ENCODE data around the gene CASK. TPM values are rescaled to one million over a fixed set of nuclear protein-coding genes. Genes with fewer than 3 reads are reported as not detected.
A peak's percentile ranks its signal among the peaks of the same experiment; 100 is the strongest.

The CASK gene
- total RNA-seq, 4 donors from 2014 or later, result 33.1 to 41.6 (median 36.4) TPM

DNA sequence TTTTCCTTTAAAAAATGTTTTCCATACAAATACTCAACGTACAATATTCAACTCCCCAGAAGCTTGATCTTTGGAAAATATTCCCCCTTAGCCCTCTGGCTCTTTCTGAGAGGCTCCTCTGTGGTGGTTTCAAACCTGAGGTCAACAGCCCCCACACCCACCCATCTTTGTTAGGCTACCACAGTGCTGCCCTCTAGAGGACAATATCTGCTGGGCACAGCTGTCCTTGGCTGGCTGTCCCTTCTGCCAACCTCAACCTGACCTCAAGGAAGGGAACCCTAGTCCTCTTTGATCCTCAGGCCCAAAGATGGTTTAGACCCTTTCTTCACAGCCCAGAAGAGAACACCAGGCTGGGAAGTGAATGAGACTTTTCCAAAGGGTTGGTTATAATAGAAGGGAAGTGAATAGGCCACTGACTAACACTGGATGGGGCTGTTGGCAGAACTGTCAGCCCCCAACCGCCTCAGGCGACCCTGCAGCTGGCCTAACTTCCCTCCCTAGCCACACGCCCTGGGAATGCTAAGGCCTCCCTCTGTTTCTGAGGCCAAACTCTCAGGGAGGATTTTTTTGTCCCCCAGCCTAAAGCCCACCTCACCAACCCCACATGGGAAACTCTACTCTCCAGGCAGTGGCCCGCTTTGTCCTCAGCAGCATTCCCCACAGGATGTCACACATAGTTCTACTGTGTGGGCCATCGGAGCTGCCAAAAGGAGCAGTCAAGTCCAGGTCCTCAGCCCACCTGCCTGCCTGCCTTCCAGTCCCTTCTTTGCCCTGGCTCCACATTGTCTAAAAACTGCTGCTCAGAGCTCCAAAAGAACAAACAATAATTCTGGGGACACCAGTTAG lies 441.9 kb downstream of the CASK start:
- H3K9me3 ChIP-seq, result no peaks in the 10 kb centered on the region
- no peaks in the 10 kb centered on the region for H3K4me1 ChIP-seq
- intact Hi-C loops (cut with DNase I), result no loop called here
- no peaks in the 10 kb centered on the region for H3K36me3 ChIP-seq
- H3K27ac ChIP-seq, result no peak overlapping the region
- 73 to 94% methylated on average over 3 to 6 of the region's 6 CpGs for WGBS, 2 donors
- TF ChIP-seq, protein P1, sequence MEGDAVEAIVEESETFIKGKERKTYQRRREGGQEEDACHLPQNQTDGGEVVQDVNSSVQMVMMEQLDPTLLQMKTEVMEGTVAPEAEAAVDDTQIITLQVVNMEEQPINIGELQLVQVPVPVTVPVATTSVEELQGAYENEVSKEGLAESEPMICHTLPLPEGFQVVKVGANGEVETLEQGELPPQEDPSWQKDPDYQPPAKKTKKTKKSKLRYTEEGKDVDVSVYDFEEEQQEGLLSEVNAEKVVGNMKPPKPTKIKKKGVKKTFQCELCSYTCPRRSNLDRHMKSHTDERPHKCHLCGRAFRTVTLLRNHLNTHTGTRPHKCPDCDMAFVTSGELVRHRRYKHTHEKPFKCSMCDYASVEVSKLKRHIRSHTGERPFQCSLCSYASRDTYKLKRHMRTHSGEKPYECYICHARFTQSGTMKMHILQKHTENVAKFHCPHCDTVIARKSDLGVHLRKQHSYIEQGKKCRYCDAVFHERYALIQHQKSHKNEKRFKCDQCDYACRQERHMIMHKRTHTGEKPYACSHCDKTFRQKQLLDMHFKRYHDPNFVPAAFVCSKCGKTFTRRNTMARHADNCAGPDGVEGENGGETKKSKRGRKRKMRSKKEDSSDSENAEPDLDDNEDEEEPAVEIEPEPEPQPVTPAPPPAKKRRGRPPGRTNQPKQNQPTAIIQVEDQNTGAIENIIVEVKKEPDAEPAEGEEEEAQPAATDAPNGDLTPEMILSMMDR (IDR thresholded peaks at IDR 0.05), result peak in 1 of 6 experiments; percentile 5
- no peak for TF ChIP-seq POLR2A (IDR thresholded peaks at IDR 0.05)
- H3K27me3 ChIP-seq, result no peaks in the 10 kb centered on the region
- no peak for DNase-seq
- H3K4me3 ChIP-seq (replicated peaks in 1 of 3), result no peak overlapping the region

DNA sequence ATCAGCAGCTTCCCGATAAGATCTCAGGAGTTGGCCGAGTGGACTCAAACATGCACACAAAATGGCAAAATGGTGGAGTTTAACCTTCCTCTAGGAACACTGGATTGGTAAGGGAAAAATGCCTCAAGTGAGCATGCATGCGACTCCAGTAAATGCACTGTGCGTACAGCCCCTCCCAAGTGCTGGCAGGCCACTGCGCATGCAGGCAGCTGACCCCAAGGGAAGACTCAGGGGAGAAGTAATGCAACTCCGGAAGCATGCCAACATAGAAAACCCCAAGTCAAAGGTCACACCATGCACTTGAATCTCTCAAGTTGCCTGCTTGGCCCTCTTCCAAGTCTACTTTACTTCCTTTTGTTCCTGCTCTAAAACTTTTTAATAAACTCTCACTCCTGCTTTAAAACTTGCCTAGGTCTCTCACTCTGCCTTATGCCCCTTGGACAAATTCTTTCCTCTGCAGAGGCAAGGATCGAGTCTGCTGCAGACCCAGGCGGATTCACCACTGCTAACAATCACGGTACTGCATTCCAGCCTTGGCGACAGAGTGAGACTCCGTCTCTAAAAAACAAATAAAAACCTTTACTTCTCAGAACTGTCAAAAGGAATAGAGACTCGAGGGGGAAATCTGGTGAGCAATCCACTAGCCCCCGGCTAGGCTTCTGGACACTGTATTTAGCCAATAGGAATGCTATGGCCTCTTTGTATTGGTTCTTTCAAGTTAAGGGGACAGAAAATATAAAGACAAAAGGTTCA lies 442.7 kb downstream of the CASK start:
- H3K4me3 ChIP-seq (replicated peaks in 1 of 3), result no peak overlapping the region
- 85 to 91% methylated on average over 13 of the region's 13 CpGs for WGBS, 2 donors
- DNase-seq, result no peak
- H3K27me3 ChIP-seq, result no peaks in the 10 kb centered on the region
- no peaks in the 10 kb centered on the region for H3K4me1 ChIP-seq
- H3K9me3 ChIP-seq, result no peaks in the 10 kb centered on the region
- H3K27ac ChIP-seq, result no peak overlapping the region
- intact Hi-C loops (cut with DNase I), result no loop called here
- no peaks in the 10 kb centered on the region for H3K36me3 ChIP-seq
- TF ChIP-seq POLR2A (IDR thresholded peaks at IDR 0.05), result no peak
- TF ChIP-seq, protein P1 (IDR thresholded peaks at IDR 0.05), result no peak

DNA sequence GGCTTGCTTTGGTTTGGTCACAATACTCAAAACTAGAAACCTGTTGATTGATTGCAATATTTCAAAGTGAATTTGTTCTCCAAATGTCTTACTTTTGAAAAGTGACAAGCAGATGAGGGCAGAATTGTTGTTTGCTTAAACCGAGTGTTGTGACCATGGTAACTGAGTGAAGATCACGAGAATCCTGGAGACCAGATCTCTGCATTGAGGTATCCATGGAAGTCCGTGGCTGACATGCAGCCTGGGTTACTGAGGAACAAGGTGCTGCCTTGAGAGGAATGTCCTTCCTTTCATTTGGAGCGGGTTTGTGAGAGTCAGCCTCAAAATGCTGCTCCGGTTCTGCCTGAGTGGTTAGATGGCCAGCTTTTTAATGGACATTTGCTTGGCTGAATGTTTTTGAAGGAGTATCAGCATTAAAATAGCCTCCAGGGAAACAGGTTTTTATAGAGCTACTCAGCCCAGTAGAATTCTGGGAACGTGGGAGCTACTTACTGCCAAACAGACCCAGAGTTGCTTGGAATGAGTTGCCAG lies 444.9 kb downstream of the CASK start:
- Histone ChIP-seq H3K27me3 (no peaks in the 10 kb centered on the region), H3K9me3 (no peaks in the 10 kb centered on the region), H3K36me3 (no peaks in the 10 kb centered on the region), H3K4me3 (replicated peaks in 1 of 3) (no peak overlapping the region), H3K27ac (no peak overlapping the region), H3K4me1 (no peaks in the 10 kb centered on the region)
- peak; percentile 13 to 16 for DNase-seq
- intact Hi-C loops (cut with DNase I), result no loop called here
- 22 to 27% methylated on average over 4 to 6 of the region's 6 CpGs for WGBS, 2 donors
- no peak for TF ChIP-seq POLR2A (IDR thresholded peaks at IDR 0.05)
- TF ChIP-seq, protein P1 (IDR thresholded peaks at IDR 0.05), result no peak

DNA sequence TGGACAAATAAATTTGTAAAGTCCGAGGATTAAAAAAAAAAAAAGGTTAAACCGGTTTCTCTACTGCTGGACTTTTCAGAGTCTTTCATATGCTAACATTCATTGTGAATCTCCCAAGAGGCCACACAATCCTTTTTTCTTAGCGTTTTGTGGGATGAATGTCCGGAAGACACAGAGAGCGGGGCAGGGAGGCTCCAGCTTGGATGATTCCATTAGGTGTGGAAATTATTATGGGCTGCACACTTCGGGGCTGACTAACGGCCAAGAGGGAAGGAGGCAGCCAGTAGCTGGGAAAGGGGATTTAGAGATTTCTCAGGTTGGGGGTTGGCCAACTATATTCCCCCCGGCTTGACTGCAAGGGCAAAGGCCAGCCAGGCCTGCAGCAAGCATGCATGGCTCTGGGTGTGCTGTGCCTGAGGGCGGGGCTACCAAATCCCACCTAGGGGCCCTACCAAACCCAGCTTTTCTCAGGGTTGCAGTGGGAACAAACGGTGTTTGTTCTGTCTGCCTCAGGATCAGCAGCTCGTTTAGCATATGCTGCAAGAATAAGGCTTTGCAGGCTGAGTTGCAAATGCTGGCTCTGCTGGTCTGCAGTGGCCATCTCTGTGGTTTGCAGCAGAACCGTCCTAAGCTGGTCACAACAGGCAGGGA lies 447.6 kb downstream of the CASK start:
- H3K9me3 ChIP-seq, result no peaks in the 10 kb centered on the region
- no peaks in the 10 kb centered on the region for H3K36me3 ChIP-seq
- peaks cover 0 to 5% of the 10 kb centered on the region in 2 donors for H3K4me1 ChIP-seq
- TF ChIP-seq, protein P1 (IDR thresholded peaks at IDR 0.05), result no peak
- TF ChIP-seq POLR2A (IDR thresholded peaks at IDR 0.05), result no peak
- no peaks in the 10 kb centered on the region for H3K27me3 ChIP-seq
- intact Hi-C loops (cut with DNase I), result no loop called here
- DNase-seq, result no peak
- H3K4me3 ChIP-seq (replicated peaks in 1 of 3), result no peak overlapping the region
- no peak overlapping the region for H3K27ac ChIP-seq
- WGBS, 2 donors, result 40 to 53% methylated on average over 7 to 9 of the region's 12 CpGs

Data from thyroid gland (tissue), 4 donors.